Measurements from ENCODE around the gene EMC1. TPM values are rescaled to one million over a fixed set of nuclear protein-coding genes. Genes with fewer than 3 reads are reported as not detected.
A peak's percentile ranks its signal among the peaks of the same experiment; 100 is the strongest.

EMC1 gene
- total RNA-seq, 2 donors from 2014 or later = 59.0 to 67.5 TPM

GRCh38 chr1:19210772-19211549, 40.4 kb downstream of the EMC1 start:
- H3K4me1 Mint-ChIP-seq = peaks cover 24% of the 10 kb centered on the region

GRCh38 chr1:19209990-19210771, 41.1 kb downstream of the EMC1 start, which contains the start of gene UBR4:
UBR4 (minus strand) TSS chr1:19210266; CDS start chr1:19210248, 18 bp downstream.
- Histone ChIP-seq H3K9me3 (ENCODE audit: control insufficient read depth, low read length) (no peaks in the 10 kb centered on the region), H3K4me3 (ENCODE audit: low read length) (peak within 1 kb of the TSS; percentile 95), H3K36me3 (ENCODE audit: control insufficient read depth, insufficient read depth, low read length) (peaks cover 34% of the 10 kb centered on the region), H3K27me3 (ENCODE audit: control insufficient read depth, insufficient read depth, low read length, poor library complexity, severe bottlenecking) (no peaks in the 10 kb centered on the region), H3K4me1 (ENCODE audit: control insufficient read depth, insufficient read depth, low read length) (peaks cover 5% of the 10 kb centered on the region), H3K9ac (ENCODE audit: extremely low read depth, low read length, poor library complexity, severe bottlenecking) (peak within 1 kb of the TSS; percentile 94), H3K27ac (ENCODE audit: low read depth, low read length) (peak within 1 kb of the TSS; percentile 90)
- 0 to 1% methylated on average over 31 to 80 of the region's 80 CpGs for WGBS, 2 experiments (ENCODE audit: insufficient coverage in 1 of 2, insufficient read length in 1 of 2)
- TF ChIP-seq CTCF (conservative IDR thresholded peaks at IDR 0.05) = no peak
- peak within 1 kb of the TSS; percentile 99 for H3K27ac Mint-ChIP-seq
- no peaks in the 10 kb centered on the region for H3K27me3 Mint-ChIP-seq (ENCODE audit: insufficient read depth)
- H3K4me1 Mint-ChIP-seq = peaks cover 24% of the 10 kb centered on the region
- peak within 1 kb of the TSS; percentile 90 for H3K4me3 Mint-ChIP-seq
- no peaks in the 10 kb centered on the region for H3K9me3 Mint-ChIP-seq
- peak; percentile 98 for DNase-seq
- peaks cover 12% of the 10 kb centered on the region for H3K36me3 Mint-ChIP-seq (ENCODE audit: low read depth)

More at GRCh38 chr1:19210772-19211549, 40.4 kb downstream of the EMC1 start:
- peak overlapping the region; percentile 99 for H3K27ac Mint-ChIP-seq
- peak overlapping the region; percentile 95 for H3K4me3 ChIP-seq (ENCODE audit: low read length)
- peak overlapping the region; percentile 94 for H3K9ac ChIP-seq (ENCODE audit: extremely low read depth, low read length, poor library complexity, severe bottlenecking)
- no peaks in the 10 kb centered on the region for H3K9me3 Mint-ChIP-seq
- no peak for TF ChIP-seq CTCF (conservative IDR thresholded peaks at IDR 0.05)
- peaks cover 16% of the 10 kb centered on the region for H3K36me3 Mint-ChIP-seq (ENCODE audit: low read depth)
- H3K27ac ChIP-seq (ENCODE audit: low read depth, low read length) = peak overlapping the region; percentile 90
- 26 to 31% methylated on average over 8 to 12 of the region's 12 CpGs for WGBS, 2 experiments (ENCODE audit: insufficient coverage in 1 of 2, insufficient read length in 1 of 2)
- H3K9me3 ChIP-seq (ENCODE audit: control insufficient read depth, low read length) = no peaks in the 10 kb centered on the region
- H3K4me1 ChIP-seq (ENCODE audit: control insufficient read depth, insufficient read depth, low read length) = peaks cover 5% of the 10 kb centered on the region
- H3K4me3 Mint-ChIP-seq = peak overlapping the region; percentile 90
- DNase-seq = no peak
- no peaks in the 10 kb centered on the region for H3K27me3 ChIP-seq (ENCODE audit: control insufficient read depth, insufficient read depth, low read length, poor library complexity, severe bottlenecking)
- no peaks in the 10 kb centered on the region for H3K27me3 Mint-ChIP-seq (ENCODE audit: insufficient read depth)
- peaks cover 33% of the 10 kb centered on the region for H3K36me3 ChIP-seq (ENCODE audit: control insufficient read depth, insufficient read depth, low read length)

GRCh38 chr1:19209439-19209989, 41.8 kb downstream of the EMC1 start:
- H3K36me3 Mint-ChIP-seq (ENCODE audit: low read depth) = peaks cover 9% of the 10 kb centered on the region
- peak overlapping the region; percentile 90 for H3K4me3 Mint-ChIP-seq
- H3K27me3 ChIP-seq (ENCODE audit: control insufficient read depth, insufficient read depth, low read length, poor library complexity, severe bottlenecking) = no peaks in the 10 kb centered on the region
- peaks cover 24% of the 10 kb centered on the region for H3K4me1 Mint-ChIP-seq
- H3K4me1 ChIP-seq (ENCODE audit: control insufficient read depth, insufficient read depth, low read length) = peaks cover 5% of the 10 kb centered on the region
- peak overlapping the region; percentile 95 for H3K4me3 ChIP-seq (ENCODE audit: low read length)
- peaks cover 36% of the 10 kb centered on the region for H3K36me3 ChIP-seq (ENCODE audit: control insufficient read depth, insufficient read depth, low read length)
- no peaks in the 10 kb centered on the region for H3K9me3 ChIP-seq (ENCODE audit: control insufficient read depth, low read length)
- no peak for TF ChIP-seq CTCF (conservative IDR thresholded peaks at IDR 0.05)
- peak overlapping the region; percentile 94 for H3K9ac ChIP-seq (ENCODE audit: extremely low read depth, low read length, poor library complexity, severe bottlenecking)
- H3K9me3 Mint-ChIP-seq = no peaks in the 10 kb centered on the region
- WGBS, 2 experiments (ENCODE audit: insufficient coverage in 1 of 2, insufficient read length in 1 of 2) = 0 to 2% methylated on average over 19 to 27 of the region's 28 CpGs
- no peaks in the 10 kb centered on the region for H3K27me3 Mint-ChIP-seq (ENCODE audit: insufficient read depth)
- no peak for DNase-seq
- peak overlapping the region; percentile 96 for H3K27ac Mint-ChIP-seq
- H3K27ac ChIP-seq (ENCODE audit: low read depth, low read length) = peak overlapping the region; percentile 90

Data from endodermal cell (in vitro differentiated cells).